Stimulated activated CD4-positive, alpha-beta T cell treated with anti-CD3 and anti-CD28 coated beads, Interleukin-4, amount 100 ng/mL, for 1 hour (primary cell): Measurements from ENCODE around the gene GPAT2.
"Not testable (repeated sequence)": the region's sequence is repeated elsewhere in the genome, so short reads cannot be mapped to it uniquely, and the experiment has no call there.

Source experiments
- DNase-seq: peaks from one replicate; pipeline ENCODE4 v3.0.0-alpha.2; 2020

Gene GPAT2

GRCh38 chr2:96064047-96064675 lies 29.4 kb upstream of the GPAT2 start:
- not testable (repeated sequence) for DNase-seq

GRCh38 chr2:96063116-96063899 lies 28.6 kb upstream of the GPAT2 start:
- peak; percentile 16 for DNase-seq

DNA sequence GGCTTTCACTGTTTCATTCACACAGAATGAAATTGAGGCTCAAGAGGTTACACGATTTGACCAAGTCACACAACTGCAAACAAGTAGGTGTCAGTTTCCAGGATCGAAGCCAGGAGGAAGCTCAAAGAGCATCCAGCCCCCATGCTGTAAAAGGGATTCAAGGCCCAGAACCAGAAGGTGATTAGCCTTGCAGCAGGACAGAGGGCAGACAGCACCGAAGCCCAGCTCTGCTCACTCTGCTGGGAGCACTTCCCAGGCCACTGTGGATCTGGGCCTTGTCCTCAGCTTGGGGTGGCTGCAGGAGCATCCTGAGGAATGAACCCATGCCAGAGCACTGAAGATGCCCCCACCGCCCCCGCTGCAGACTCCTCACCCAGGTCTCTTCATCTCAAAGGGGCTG lies 27.8 kb upstream of the GPAT2 start:
- not testable (repeated sequence) for DNase-seq

DNA sequence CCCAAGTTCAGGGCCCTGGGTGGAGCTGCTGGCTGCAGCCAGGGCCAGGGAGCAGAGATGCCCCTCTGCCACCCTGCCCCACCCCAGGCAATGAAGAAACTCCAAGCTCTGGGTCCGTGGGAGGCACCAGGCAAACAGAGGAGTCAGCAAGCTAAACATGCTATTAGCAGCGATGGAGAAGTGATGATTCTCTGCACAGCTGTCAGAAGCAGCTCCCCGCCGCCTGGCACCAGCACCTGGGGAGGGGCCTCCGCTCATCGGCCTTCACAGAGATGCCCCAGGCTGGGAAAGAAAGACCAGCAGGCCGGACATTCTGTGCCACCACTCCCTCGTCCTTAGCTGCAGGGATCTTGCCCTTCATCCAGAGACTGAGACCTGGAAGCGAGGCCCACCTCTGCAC lies 27.2 kb upstream of the GPAT2 start:
- DNase-seq: not testable (repeated sequence)

DNA sequence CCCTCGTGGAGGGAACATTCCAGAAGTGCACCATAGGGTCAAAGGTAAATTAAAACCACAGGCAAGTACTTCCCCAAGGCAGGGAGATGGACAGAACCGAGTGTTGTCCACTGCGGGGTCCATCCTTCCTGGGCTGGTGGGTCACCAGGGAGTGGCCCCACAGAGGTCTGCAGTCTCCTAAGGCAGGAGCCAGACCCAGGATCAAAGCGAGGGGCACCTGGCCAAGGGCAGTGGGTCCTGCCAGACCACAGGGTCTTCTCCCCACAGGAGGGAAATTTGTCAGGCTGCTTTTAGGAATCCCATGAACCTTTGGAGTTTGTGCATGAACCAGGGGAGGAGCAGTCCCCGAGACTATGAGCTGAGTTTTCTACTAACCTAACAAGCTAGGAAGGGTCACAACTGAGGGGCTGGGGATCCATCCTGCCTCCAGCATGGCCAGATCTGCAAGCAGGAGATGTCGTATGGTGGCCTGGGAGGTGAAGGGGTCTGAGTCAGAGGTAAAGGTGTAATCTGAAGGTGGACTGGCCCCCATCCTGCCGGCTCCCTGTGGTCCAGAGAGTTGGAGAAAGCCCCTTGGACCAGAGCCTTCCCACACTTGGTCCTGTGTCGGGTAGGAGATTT lies 26.6 kb upstream of the GPAT2 start:
- not testable (repeated sequence) for DNase-seq

- not testable (repeated sequence) for DNase-seq
Observed at GRCh38 chr2:96060325-96060724, 25.6 kb upstream of the GPAT2 start.

DNA sequence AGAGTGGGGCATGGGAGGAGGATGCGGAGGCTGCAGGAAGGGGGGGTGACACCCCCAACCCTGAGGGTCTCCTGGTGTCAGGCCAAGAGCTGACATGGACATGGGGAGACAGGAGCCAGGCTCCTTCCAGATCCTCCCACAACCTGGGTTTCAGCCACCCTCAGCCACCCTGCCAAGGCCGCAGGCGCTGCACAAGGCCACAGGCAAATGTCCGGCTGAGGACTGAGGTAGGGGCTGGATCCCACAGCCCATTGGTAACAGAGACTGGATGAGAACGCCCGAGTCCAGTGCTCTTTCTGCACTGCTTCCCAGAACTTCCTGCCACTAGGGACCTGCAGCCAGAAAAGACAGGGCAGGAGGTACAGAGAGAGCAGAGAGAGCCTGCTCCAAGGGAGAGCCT lies 24.7 kb upstream of the GPAT2 start:
- not testable (repeated sequence) for DNase-seq

DNA sequence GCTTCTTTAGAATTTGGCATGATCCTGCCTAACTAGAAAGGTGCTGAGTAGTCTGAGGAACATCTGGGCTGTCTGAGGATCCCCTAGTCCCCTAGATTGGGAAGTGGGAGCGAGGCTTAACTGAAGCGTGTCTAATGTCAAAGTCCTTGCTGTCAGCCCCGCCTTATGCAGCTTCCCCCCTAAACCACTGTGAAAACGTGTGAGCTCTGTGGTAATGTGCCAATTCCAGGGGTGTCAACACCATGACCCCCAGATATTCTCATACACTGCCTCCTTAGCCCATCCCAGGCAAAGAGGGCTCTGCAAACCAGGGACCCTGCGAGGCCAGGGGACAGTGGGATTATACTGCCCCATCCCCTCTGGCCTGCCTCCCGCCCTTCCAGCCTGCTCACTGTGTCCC lies 21.1 kb upstream of the GPAT2 start:
- not testable (repeated sequence) for DNase-seq

GRCh38 chr2:96054537-96054936 lies 19.8 kb upstream of the GPAT2 start:
- not testable (repeated sequence) for DNase-seq

DNA sequence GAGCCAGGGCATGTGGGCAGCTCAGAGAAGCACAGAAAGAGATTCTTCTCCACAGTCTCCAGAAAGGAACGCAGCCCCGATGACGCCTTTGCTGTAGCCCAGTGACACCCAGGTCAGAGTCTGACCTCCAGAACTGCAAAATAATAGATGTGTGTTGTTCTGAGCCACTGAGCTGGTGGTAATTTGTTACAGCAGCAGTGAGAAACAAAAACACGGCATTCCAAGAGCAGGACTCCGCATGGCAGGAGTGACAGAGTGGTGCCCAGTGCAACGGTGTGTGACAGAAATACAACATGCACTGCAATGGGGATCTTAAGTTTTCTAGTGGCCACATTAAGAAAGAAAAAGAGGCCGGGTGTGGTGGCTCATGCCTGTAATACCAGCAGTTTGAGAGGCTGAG lies 18.7 kb upstream of the GPAT2 start:
- DNase-seq: not testable (repeated sequence)

DNA sequence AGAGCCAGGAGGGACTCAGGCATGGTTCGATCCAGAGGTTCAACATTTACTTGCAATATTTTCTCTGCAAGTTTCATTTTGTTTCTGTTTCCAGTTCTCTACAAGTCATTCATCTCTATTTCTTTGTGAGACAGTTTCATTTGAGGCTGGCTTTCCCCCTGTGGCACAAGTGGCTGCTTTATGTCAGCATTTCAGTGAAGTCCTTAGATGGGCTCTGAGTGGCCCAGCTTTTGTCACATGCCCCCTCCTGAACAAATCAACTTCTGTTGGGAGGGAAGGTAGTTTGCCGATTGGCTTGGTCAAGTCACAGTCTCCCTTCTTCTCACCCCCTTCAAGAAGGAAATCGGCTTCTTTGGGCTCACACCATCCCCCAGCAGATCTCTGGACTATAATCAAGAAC lies 17.9 kb upstream of the GPAT2 start:
- DNase-seq: not testable (repeated sequence)

- not testable (repeated sequence) for DNase-seq
Observed at GRCh38 chr2:96049917-96050262, 15.2 kb upstream of the GPAT2 start.

- DNase-seq: not testable (repeated sequence)
Observed at GRCh38 chr2:96049049-96049916, 14.6 kb upstream of the GPAT2 start.

DNA sequence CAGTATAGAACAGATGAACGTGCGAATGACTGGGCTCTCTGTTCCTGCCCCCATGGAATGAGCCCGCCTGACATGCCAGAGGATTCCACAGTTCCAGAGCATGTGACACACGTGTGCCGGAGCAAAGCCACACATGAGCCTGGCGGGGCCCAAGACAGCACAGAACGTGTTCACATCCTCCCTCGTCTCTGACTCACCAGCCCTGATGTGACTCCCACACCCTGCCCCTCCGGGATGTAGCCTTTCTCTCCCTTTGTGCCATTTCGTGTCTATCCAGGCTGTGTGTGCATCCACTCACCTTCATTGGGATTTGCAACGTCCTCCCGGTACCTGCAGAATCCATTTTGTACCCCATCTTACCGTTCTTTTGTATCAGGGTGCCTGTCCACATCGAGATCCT lies 838 bp upstream of the GPAT2 start:
- DNase-seq: not testable (repeated sequence)

GRCh38 chr2:96033997-96034396 lies 719 bp downstream of the GPAT2 start:
- DNase-seq: not testable (repeated sequence)

GRCh38 chr2:96027725-96028325 lies 6.9 kb downstream of the GPAT2 start:
- not testable (repeated sequence) for DNase-seq

DNA sequence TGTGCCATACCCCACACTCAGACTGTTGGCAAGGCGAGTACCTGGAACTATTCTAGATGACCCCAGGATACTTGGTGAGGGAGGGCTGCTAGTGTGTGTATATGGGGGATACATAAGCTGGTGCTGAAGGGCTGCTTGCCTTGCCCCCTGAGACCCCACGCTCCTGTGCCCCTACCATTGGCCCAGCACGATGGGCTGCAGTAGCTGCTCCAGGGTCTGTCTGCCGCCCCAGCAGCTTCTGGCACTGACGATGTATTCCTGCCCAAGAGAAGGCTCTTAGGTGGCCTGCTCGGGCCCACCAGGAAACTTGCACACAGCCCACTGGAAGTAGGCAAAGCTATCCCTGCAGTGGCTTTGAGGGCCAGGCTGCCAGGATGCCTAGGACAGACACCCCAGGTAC lies 9.0 kb downstream of the GPAT2 start:
- not testable (repeated sequence) for DNase-seq

- DNase-seq: no peak
Observed at GRCh38 chr2:96025194-96025492, 9.6 kb downstream of the GPAT2 start.

DNA sequence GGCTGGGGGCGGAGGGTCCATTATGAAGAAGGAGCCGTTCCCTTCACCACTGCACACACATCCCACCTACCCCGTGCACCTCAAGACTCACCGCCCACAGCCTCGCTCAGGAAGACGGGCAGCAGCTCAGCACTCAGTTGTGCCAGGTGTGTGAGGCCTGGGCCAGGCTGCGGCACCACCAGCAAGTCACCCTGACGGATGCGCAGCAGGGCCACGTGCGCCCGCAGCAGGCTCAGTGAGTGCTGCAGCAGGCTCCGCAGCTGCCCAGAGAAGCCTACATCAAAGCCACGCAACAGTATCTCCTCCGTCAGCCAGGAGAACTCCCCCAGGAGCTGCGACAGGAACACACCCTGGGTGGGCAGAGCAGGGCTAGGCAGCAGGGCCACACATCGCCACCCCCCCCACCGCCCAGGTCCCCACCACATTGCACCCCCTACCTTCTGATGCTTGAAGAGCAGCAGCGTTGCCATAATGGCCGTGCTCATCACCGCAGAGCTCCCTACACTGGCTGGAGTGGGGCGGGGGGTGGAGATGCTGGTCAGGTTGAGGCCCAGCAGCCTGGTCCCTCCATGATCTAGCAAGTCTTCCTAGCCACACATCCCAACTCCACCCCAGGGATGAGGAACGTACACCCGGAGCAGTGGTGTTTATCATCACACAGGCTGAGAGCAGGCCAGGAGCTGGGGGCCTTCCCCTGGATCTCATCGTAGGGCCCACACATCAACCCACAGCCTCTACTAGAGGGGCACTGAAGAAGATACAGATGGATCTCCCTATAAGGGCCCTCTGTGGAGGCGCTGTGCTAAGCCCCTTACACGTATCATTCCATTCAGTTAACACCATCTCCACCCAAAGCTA lies 10.2 kb downstream of the GPAT2 start:
- no peak for DNase-seq

DNA sequence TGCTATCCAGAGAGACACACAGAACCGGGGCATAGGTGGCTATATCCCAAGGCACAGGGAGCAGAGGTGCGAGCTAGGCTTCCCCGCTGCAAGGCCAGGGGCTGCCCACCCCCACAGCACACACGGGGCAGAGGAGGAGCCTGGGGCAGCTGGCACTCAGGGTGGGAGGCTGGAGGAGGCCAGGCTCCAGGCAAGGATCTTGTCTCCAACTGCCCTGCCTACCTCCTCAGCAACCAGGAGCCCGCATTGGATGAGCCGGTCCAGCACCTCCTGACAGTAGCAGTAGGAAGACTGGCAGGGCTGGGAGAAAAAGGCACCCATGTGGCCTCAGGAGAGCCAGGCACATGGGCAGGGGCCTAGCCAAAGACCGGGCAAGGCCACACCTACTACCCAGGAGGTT lies 11.0 kb downstream of the GPAT2 start:
- DNase-seq: not testable (repeated sequence)

DNA sequence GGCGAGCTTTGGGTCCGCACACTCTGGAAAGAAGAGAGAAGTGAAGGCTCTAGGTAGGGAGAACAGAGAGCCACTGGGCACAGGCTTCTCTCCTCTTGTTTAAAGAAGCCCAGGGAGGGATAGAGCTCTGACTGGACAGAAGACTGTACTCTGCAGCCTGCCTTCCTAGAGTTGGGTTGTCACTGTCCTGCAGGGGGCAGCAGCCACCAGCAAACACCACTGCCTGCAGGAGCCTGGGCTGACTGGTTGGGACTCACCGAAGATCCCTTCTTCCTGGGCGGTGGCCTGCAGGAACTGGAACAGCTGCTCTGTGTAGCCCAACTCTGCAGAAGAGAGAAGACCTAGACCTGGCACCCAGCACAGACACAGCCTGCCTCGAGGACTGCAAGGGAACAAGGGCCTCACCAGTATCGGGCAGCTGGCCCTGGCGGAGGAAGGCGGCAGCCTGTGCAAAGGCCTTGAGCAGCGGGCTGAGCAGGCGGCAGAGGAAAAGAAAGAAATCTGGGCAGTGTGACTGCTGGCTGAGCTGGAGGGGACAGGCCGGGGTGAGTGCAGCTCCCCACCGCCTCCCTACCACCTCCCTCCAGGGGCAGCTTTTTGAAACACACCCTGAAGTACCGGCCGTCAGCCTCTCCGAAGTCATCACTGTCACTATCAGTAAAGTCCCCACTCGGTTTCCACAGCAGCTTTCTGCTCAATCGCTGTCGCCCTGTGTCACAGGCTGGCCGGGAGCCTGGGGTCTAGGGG lies 11.8 kb downstream of the GPAT2 start:
- DNase-seq: peak; percentile 66
